Posterior vena cava (tissue), 2 donors: ENCODE data around the gene LDLRAD4. TPM values are rescaled to one million over a fixed set of nuclear protein-coding genes. Genes with fewer than 3 reads are reported as not detected.
A peak's percentile ranks its signal among the peaks of the same experiment; 100 is the strongest.

ENCODE experiments used
- DNase-seq: peaks from one replicate; pipeline ENCODE4 v3.0.0-alpha.2; 2020; ENCODE audit warnings: low spot score
- intact Hi-C, 2 donors: fragments of 100-400 bp; cut with DNase I; formaldehyde crosslinking; loops; one replicate each; pipeline versions ENCODE4 v1.14.1 to v1.14.2; 2022 to 2023
- total RNA-seq, 2 donors: library from RNA; stranded (reverse); fragmentation: NEBNext Ultra II Directional; extraction: Animal tissue kit (Norgen Biotek cat#: 25700); gene quantifications; one replicate each; pipeline ENCODE4 v1.2.1, GENCODE V29; 2021
- donor health status: DM: yes; HTN: yes; CAD: no.
- donor health status: DM: yes; HTN: yes; CAD: no.

Gene LDLRAD4
- total RNA-seq, 2 donors from 2014 or later, result 52.3 to 74.8 TPM

GRCh38 chr18:13544953-13545352 lies 326.4 kb downstream of the LDLRAD4 start:
- intact Hi-C loops, result loop anchor here in 1 of 2 donors (10.0 kb wide), 1 partner anchor 180 kb away; the partner anchor contains the start of genes FAM210A and RNMT
- DNase-seq, result no peak

DNA sequence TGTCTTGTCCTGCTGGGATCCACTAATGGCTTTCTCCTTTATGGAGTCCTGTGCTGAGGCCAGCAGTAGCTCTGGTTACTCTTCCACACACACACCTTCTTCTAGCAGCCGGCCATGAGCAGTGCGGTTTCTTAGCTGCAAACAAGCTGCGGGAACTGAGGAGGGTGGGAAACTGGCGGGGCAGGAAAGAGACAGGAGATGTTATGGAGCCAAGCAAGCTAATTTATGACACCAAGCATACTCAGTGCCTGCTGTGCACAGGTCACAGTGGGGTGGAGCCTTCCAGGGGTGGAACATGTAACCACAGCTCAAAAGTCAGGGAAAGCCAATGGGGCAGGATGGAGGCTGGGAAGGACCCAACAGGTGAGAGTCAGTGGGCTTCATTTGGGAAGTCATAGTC lies 327.0 kb downstream of the LDLRAD4 start:
- intact Hi-C loops, result loop anchor here in 1 of 2 donors (10.0 kb wide), 1 partner anchor 179 kb away; the partner anchor contains the start of genes FAM210A and RNMT
- no peak for DNase-seq

DNA sequence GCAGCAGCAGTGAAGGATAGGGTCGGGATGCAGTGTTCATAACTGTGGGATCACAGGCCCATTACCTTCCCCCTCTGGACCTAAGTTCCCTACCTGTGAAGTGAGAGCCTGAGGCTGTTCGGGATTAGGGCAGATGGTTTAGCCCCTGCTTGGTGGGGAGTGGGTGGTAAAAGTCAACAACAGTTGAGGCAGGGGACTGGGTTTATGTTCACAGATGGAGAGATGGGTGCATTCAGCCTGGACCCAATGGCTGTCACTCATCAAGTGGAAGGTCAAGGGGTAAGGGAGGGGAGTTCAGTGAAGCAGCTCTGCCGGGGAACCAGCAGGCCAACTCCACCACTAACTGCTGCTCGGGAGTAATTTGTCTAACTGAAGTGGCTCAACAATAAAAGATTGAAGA lies 327.4 kb downstream of the LDLRAD4 start:
- intact Hi-C loops, result loop anchor here in 1 of 2 donors (10.0 kb wide), 1 partner anchor 179 kb away; the partner anchor contains the start of genes FAM210A and RNMT
- no peak for DNase-seq

DNA sequence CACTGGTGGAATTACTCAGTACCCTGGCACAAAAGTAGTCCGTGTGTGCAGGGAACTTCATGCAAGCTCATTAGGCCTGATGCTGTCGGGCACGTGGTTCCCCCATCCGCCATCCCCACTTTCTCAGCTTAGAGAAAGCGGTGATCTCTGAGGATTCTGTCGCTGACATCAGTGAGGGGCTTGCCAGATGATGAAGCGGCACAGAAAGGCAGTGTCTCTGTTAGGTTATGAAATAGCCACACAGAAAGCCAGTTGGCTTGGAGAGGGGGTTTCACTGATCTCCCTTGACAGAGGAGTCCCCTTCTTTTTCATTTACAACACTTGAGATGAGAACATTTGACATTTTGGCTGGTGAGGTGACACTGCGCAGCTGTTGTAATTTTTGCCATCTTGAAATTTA lies 328.1 kb downstream of the LDLRAD4 start:
- intact Hi-C loops, result loop anchor here in 1 of 2 donors (10.0 kb wide), 1 partner anchor 178 kb away; the partner anchor contains the start of genes FAM210A and RNMT
- no peak for DNase-seq

DNA sequence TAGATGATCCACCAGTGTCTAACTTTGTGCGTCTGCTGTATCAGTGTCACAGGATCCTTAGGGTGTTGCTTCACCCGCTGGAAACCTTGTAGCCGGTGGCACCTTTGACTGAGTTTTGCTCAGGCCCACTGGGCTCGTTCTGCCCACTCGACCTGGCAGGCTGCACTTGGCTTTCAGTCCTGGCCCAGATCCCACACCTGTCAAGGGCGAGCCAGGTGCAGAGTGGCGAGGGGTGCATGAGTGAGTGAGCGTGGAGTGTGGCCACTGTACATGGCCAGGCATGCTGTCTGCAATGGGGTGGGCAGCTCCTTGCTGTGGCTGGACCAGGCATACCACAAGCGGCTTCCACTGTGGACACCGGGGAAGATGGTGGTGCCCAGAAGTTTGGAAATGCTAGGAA lies 328.8 kb downstream of the LDLRAD4 start:
- no peak for DNase-seq

GRCh38 chr18:13548106-13548819 lies 329.7 kb downstream of the LDLRAD4 start:
- peak; percentile 70 for DNase-seq
- intact Hi-C loops, result loop anchor here in 1 of 2 donors (10.0 kb wide), 1 partner anchor 177 kb away; the partner anchor contains the start of genes FAM210A and RNMT

More for the DNA sequence above, 328.8 kb downstream of the LDLRAD4 start:
- intact Hi-C loops, result loop anchor here in 1 of 2 donors (10.0 kb wide), 1 partner anchor 177 kb away; the partner anchor contains the start of genes FAM210A and RNMT

DNA sequence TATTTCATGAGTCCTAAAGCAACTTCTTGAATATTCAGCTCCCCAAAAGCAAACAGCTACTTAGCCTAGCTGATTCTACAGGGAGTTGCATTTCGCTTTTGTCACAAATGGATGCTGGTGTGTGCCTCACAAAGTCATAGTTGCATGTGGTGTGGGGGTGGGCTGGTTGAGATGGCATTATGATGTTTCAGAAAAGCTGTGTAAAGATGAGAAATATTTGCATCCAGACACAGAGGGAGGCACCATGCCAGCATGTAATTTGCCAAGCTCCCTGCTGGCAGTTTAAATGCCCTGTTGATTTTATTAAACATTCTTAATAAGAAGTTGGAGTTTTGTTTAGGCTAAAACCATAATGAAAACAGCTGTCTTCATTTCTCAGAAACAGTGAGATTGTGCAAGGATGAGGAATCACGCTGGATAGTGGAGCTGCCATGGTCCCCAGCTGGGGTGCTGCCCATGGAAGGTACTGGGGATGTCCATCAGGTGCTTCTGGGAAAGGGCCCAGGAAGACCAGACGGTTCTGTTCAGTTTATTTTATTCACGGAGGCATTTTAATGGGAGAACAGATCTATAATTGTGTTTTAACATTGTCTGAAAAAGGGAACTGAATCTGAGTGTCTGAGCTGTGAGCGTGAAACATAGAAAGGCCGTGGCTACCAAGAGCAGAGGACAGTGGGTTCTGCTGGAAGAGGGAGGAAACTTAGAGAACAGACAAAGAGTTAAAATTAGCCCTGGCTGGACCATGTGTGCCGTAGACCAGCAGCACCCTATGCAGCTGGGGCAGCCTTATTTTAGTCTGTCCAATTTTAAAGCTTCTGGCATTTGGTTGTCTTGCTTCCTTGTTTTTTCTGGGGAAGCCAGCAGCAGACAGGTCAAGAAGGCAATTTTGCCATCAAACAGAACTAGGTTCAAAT lies 330.7 kb downstream of the LDLRAD4 start:
- intact Hi-C loops, result loop anchor here in 1 of 2 donors (10.0 kb wide), 1 partner anchor 176 kb away; the partner anchor contains the start of genes FAM210A and RNMT
- peak; percentile 64 for DNase-seq

GRCh38 chr18:13549880-13550232 lies 331.3 kb downstream of the LDLRAD4 start:
- intact Hi-C loops, result loop anchor here in 1 of 2 donors (10.0 kb wide), 1 partner anchor 175 kb away; the partner anchor contains the start of genes FAM210A and RNMT
- DNase-seq, result no peak

DNA sequence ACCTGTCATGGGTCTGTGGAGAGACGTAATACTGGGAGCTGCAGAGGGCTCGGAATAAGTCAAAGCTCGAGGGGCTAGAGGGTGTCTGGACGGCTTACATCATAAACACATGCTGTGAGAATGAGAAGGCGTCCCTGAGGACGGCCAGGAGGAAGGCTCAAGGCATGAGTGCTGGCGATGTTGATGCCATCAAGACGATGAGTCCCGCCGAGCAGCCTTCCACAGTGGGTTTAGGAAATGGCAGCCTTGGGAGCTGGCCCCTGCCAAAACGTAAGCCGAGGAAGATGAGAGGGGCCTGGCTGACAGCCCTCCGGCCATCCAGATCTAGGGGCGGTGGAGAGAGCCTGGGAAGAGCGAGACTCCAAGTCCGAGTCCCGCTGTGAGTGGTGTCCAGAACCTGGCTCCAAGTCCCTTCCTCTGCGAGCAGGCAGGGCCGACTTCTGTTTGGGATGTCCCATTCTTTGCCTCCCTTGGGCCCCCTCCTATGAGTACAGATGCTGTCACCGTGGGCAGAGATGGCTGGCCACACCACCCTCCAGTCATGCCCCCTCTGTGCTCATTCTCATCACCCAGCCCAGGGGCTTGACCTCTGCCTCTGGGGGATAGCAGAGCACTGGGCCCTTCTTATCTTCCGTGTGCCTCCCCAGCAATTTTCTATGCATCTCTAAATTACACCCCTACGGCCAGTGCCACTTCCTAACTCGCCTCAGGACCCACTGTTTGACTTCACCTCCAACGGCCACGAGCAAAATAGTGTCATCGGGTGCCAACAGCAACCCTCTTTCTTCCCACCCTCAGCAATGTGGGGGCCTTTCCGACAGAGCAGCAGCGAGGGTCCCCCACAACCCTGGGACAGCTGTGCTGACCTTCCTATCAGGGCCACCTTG lies 332.1 kb downstream of the LDLRAD4 start:
- intact Hi-C loops, result no loop called here
- peak; percentile 82 for DNase-seq

DNA sequence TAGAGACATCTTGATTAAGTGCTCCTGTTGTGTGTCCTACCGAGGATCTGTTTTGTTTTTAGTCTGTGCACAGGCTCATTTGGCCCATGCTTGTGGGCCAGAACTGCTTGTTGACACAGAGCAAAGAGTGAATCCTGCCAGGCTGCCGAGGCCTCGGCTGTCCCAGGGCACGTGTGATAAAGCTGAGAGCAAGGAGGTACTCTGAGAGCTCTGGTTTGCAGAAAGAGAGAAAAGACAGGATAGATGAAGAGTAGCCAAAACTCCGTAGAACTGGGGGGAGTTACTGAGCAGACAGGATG lies 332.7 kb downstream of the LDLRAD4 start:
- intact Hi-C loops, result no loop called here
- peak; percentile 63 for DNase-seq

- intact Hi-C loops, result loop anchor here in 1 of 2 donors (2.0 kb wide), 1 partner anchor 173 kb away; no protein-coding TSS in a partner anchor
- DNase-seq, result no peak
These were observed 333.5 kb downstream of the LDLRAD4 start for GRCh38 chr18:13551841-13552733.

DNA sequence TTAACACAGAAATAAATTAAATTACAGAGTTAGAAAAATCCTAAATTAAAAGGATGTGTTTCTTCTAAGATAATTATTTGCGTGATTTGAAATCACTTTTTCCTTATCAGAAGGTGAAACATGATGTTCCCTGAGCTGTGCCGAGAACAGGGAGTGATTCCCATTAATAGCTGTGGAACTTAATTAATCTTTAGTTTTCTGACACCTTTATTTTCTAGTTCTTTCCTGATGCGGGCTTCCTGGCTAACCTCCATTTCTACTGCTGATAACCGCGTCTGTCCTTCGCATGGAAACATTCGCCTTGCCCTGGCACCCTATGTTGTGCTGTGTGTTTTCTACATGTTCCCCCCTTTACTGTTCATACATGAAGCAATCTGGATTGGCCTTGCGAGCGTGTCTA lies 334.9 kb downstream of the LDLRAD4 start:
- DNase-seq, result no peak
- intact Hi-C loops, result loop anchor here in 1 of 2 donors (2.0 kb wide), 1 partner anchor 175 kb away; no protein-coding TSS in a partner anchor

DNA sequence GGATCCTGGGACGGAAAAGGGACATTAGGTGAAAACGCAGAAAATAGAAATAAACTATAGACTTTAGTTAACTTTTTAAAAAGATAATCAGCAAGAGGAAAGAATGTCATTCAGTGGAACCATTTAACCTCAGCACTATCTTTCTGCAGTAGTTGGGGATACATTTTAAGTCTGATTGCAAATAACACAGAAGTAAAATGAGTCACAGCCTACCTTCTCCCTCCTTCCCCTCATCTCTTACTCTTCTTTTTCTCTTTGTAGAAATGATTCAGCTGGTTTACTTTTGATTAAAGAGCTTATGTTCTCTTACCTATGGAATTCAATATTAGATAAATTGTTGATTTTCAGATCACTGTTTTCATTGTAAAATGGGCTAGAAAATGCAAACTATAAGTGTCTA lies 336.6 kb downstream of the LDLRAD4 start:
- intact Hi-C loops, result no loop called here
- DNase-seq, result no peak

DNA sequence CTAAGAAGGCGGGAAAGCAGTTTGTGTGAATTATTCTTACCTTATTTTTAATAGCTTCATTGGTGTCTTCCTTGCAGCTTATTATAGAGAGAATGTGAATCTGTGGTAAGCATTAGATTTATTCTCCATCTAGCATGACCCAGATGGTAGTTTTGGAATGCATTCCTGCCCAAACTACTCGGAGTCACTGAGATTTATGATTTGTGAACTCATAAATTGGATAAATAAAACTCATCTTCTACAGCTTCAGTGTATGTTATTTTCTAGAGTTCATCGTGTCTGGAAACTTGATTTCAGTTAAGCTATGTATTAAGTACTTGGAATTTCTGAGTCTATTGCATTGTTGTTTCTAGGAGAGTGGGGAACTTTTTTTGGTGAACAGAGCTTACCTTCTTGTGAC lies 337.3 kb downstream of the LDLRAD4 start:
- DNase-seq, result no peak
- intact Hi-C loops, result no loop called here

DNA sequence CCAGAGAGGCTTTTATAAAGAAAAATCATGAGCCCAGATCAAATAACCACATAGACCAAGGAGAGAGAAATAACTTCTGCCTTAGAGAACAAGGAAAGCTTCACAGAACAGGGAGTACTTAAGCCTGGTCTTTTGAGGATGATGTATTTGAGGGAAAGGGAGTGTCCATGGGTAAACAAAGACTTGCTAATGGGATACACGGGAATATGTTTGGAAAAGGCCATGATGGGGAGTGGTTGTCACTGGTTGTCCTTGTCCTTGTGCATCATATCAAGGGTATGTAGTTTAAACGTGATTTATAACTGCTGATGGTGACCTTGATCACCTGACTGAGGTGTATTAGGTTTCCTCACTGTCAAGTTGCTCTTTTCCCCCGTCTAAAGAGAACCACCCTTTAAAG lies 337.9 kb downstream of the LDLRAD4 start:
- intact Hi-C loops, result no loop called here
- no peak for DNase-seq

DNA sequence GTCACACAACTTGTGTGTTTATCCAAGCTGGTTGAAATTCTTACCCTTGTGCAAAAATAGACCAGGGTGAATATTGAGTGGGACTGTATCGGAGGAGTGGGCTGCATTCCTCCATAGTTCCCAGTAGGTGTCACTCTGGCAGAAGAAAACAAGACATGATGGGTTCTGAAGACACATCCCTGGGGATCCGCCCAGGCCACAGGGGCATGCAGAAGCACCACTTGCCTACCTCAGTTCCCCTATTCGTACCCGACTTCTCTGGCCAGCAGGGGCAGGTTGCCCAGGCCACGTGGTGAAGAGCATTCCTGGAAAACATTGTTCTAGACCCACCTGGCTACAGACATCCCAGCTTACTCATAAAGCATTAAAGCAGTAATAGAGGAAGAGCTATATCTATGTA lies 339.6 kb downstream of the LDLRAD4 start:
- intact Hi-C loops, result no loop called here
- no peak for DNase-seq

- DNase-seq, result no peak
- intact Hi-C loops, result no loop called here
These were observed 340.2 kb downstream of the LDLRAD4 start for GRCh38 chr18:13558790-13559189.

DNA sequence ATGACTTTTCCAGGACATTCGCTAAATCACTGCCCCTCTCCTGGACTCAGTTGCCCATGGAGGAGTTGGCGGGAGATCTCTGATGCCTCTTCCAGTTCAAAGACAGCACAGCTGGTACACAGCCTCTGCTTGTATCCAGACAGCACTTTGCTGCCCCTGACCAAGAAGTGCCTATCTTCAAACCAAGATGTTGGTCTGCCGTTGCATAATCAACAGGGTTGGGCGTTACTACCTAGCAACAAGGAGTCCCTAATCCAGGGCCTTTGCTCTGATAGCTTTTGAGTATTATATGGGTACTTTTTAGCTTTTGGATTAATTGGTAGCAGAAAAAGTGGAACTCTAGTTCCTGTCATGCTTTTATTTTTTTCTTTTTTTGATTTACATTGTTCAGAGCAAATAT lies 341.2 kb downstream of the LDLRAD4 start:
- no peak for DNase-seq
- intact Hi-C loops, result loop anchor here in 1 of 2 donors (5.0 kb wide), 1 partner anchor 53 kb away; no protein-coding TSS in a partner anchor
